ENCODE results near the gene PANK4. TPM values are rescaled to one million over a fixed set of nuclear protein-coding genes. Genes with fewer than 3 reads are reported as not detected.
A peak's percentile ranks its signal among the peaks of the same experiment; 100 is the strongest.
"Not testable (repeated sequence)": the region's sequence is repeated elsewhere in the genome, so short reads cannot be mapped to it uniquely, and the experiment has no call there.

The PANK4 gene
- total RNA-seq, 1 experiment from 2014 or later = 48.8 TPM

GRCh38 chr1:2554621-2555387, 28.4 kb upstream of the PANK4 start:
- Histone ChIP-seq H3K27me3 (peaks cover 61% of the 10 kb centered on the region), H3K4me3 (no peak overlapping the region), H3K9me3 (replicated peaks) (no peaks in the 10 kb centered on the region), H3K27ac (no peak overlapping the region), H3K36me3 (no peaks in the 10 kb centered on the region), H3K4me1 (no peaks in the 10 kb centered on the region)
- DNase-seq = no peak

DNA sequence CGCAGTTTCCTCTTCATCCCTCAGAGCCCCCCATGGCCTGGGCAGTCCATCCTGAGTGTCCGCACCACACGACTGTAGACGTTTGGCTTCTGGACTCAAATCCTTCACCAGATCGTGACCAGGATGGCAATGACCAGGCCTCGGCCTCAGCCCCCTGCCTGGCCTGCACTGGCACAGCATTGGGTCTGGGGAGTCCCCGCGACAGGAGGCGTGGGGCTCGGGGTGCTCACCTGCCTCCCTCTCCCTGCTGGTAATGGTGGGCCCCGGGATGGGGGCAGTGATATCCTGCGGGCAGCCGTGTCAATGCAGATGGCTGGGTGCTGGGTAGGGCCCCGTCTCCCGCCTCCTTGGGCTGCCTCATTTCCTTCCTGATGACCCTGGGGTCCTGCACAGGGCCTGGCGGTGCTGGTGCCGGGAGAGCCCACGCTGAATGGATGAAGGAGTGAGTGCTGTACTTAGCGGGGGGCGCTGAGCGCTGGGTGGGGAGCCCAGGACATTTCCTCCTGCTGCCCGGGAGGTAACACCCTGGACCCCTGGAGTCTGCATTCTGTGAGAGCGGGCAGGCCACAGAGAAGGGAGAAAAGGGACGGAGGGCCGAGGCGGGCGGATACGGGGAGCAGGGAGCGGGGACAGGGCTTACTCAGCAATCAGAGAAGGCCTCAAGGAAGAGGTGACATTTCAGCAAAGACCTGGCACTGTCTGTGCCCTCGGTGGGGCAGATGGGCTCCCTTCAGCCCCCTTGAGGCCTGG, 27.6 kb upstream of the PANK4 start:
- no peaks in the 10 kb centered on the region for H3K4me1 ChIP-seq

GRCh38 chr1:2553076-2553475, 26.7 kb upstream of the PANK4 start:
- not testable (repeated sequence) for H3K36me3 ChIP-seq; H3K27ac ChIP-seq; H3K4me3 ChIP-seq; H3K4me1 ChIP-seq; DNase-seq; H3K9me3 ChIP-seq (replicated peaks)
- peaks cover 55% of the 10 kb centered on the region for H3K27me3 ChIP-seq

More for the DNA sequence above, 27.6 kb upstream of the PANK4 start:
- no peak for DNase-seq
- Histone ChIP-seq H3K9me3 (replicated peaks) (no peaks in the 10 kb centered on the region), H3K27me3 (peaks cover 61% of the 10 kb centered on the region), H3K4me3 (no peak overlapping the region), H3K36me3 (no peaks in the 10 kb centered on the region), H3K27ac (no peak overlapping the region)

- Histone ChIP-seq H3K27ac (no peak overlapping the region), H3K9me3 (replicated peaks) (no peaks in the 10 kb centered on the region), H3K4me3 (no peak overlapping the region), H3K27me3 (peaks cover 48% of the 10 kb centered on the region), H3K36me3 (no peaks in the 10 kb centered on the region), H3K4me1 (no peaks in the 10 kb centered on the region)
- DNase-seq = no peak
Measured at GRCh38 chr1:2552189-2552588, 25.8 kb upstream of the PANK4 start.

- H3K4me3 ChIP-seq = not testable (repeated sequence)
Measured at GRCh38 chr1:2551544-2551943, 25.1 kb upstream of the PANK4 start.

DNA sequence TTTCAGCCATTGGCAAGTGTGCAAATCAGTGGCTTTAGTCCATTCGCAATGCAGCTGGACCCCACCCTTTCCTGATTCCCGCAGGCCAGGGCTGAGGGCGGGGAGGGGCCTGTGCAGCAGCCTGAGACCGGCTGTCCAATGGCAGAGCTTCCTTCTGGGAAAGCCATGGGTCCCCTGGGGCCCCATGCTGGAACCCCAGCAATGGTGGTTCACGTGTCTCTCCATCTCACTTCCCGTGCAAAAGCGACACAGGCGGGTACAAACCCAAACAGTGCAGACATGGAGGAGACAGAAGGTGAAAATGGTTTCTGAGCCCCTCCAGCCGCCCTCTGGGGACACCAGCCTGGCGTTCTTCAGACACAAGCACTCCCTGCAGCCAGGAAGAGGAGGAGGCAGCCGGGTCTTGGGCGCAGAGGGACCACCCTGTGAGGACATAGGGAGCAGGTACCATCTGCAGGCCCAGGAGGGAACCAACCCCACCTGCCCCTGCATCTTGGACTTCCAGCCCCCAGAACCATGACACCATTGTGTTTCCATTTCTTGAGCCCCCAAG, 24.0 kb upstream of the PANK4 start:
- H3K27me3 ChIP-seq = peaks cover 32% of the 10 kb centered on the region
- not testable (repeated sequence) for H3K4me3 ChIP-seq; H3K27ac ChIP-seq; H3K36me3 ChIP-seq; DNase-seq; H3K4me1 ChIP-seq; H3K9me3 ChIP-seq (replicated peaks)

More at GRCh38 chr1:2551544-2551943, 25.1 kb upstream of the PANK4 start:
- H3K9me3 ChIP-seq (replicated peaks); DNase-seq; H3K36me3 ChIP-seq; H3K4me1 ChIP-seq; H3K27ac ChIP-seq: not testable (repeated sequence)
- peaks cover 44% of the 10 kb centered on the region for H3K27me3 ChIP-seq

DNA sequence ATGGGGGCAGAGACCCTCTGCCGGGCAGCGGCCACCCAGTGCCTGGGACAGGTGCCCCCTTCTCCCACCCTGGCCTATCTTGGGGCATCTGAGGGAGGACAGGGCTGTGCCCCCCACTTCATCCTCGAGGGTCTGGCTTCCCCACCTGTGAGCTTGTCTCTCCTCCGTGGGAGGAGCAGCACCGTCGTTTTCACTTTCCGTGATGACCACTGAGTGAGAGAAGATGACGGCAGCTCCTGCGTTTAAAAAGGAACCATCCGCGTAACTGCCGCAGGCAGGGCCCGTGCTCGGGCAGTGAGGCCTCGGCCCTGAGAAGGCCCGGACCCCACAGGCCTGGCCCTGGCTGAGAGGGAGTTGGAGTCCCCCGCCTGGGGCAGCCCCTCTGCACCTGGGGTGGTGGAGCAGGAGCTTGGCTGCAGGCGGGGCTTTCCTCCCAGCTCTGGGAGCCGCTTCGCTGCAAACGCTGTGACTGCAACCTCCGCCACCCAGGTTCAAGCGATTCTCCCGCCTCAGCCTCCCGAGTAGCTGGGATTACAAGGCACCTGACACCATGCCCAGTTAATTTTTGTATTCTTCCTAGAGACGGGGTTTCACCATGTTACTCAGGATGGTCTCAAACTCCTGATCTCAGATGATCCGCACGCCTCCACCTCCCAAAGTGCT, 23.1 kb upstream of the PANK4 start:
- H3K4me3 ChIP-seq; DNase-seq; H3K27ac ChIP-seq; H3K36me3 ChIP-seq; H3K9me3 ChIP-seq (replicated peaks): not testable (repeated sequence)
- Histone ChIP-seq H3K4me1 (peaks cover 10% of the 10 kb centered on the region), H3K27me3 (peaks cover 24% of the 10 kb centered on the region)

GRCh38 chr1:2548068-2548589, 21.7 kb upstream of the PANK4 start:
- Histone ChIP-seq H3K27ac (no peak overlapping the region), H3K9me3 (replicated peaks) (no peaks in the 10 kb centered on the region), H3K36me3 (no peaks in the 10 kb centered on the region), H3K4me3 (no peak overlapping the region), H3K4me1 (peaks cover 24% of the 10 kb centered on the region), H3K27me3 (peaks cover 18% of the 10 kb centered on the region)
- DNase-seq = peak; percentile 70 to 82

DNA sequence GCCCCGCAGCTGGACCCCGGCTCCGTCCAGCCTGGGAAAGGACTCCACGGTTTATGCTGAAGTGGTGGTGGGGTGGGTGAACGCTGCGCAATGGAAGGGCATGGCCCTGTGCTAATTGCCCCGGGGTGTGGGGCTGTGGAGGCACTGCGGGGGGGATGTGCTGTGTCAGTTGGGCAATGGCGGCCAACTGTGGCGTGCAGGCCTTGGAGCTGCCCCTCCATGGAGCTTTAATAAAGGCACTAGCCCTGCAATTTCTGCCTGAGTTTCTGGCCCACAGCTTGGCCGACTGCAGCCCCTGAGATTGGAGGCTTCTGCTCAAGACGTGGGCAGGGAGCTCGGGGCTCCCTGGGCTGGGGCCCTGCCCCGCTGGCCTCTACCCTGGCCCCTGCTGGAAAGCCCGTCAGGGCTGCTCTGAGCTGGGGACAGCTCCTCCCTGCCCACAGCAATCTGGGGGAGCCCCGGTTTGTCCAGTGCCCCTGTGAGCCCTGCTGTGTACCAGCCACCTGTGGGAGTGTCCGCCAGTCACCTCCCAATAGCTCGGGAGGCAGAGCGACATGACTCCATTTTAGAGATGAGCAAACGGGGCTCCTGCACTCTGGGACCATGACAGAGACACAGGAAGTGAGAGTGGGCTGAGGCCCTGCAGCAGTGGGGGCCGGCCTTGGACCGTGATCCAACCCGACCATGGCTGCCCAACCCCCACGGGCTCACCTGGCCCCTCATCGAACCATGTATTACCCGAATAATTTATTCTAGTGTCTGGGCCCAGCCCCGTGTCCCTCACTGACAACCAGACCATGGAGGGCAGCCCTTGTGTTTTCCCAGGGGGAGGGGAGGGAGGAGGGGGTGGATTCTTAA, 21.0 kb upstream of the PANK4 start:
- Histone ChIP-seq H3K4me1 (peaks cover 27% of the 10 kb centered on the region), H3K36me3 (no peaks in the 10 kb centered on the region), H3K27me3 (peaks cover 18% of the 10 kb centered on the region), H3K27ac (no peak overlapping the region), H3K9me3 (replicated peaks) (no peaks in the 10 kb centered on the region), H3K4me3 (no peak overlapping the region)
- DNase-seq = no peak

DNA sequence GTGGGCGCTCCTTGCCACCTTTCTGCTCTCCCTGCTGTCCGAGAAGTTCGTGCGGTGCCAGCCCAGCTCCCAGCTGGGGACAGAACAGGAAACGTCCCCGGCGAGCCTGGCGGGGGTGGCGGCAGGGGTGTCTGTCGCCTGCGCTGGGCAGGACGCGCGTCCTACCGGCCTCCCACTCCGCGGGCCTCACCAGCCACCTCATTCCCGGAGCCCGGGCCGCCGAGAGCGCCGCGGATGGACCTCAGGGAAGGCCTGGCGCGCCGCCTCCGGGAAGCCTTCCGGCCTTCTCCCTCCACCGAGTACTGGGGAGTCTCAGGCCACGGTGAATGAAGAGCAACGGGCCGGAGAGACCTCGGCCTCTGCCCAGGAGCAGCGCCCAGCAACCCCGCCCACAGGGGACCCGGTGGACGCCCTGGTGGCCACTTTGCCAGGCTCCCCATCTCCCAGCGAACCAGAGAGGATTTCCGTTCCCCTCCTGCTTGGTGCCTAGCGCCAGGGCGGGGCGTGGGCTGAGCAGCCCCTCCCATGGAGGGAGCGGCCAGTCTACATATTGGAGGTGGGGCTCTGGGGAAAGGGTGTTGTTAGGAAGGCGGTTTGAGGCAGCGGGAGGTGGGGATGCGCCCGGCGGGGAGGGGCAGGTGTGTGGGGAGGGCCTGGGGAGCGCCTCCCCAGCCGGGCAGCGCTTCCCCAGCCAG, 20.3 kb upstream of the PANK4 start:
- peaks cover 20% of the 10 kb centered on the region for H3K27me3 ChIP-seq
- no peaks in the 10 kb centered on the region for H3K36me3 ChIP-seq
- DNase-seq = peak in 1 of 2 experiments; percentile 52
- no peak overlapping the region for H3K4me3 ChIP-seq
- H3K4me1 ChIP-seq = peaks cover 27% of the 10 kb centered on the region
- H3K9me3 ChIP-seq (replicated peaks) = no peaks in the 10 kb centered on the region
- H3K27ac ChIP-seq = no peak overlapping the region

- H3K4me1 ChIP-seq = peaks cover 30% of the 10 kb centered on the region
- no peak overlapping the region for H3K4me3 ChIP-seq
- no peaks in the 10 kb centered on the region for H3K9me3 ChIP-seq (replicated peaks)
- peak; percentile 67 to 70 for DNase-seq
- peaks cover 19% of the 10 kb centered on the region; the same call in 1 of the 2 replicates for H3K27me3 ChIP-seq
- H3K36me3 ChIP-seq = no peaks in the 10 kb centered on the region
- no peak overlapping the region for H3K27ac ChIP-seq
Measured at GRCh38 chr1:2545754-2546514, 19.5 kb upstream of the PANK4 start.

DNA sequence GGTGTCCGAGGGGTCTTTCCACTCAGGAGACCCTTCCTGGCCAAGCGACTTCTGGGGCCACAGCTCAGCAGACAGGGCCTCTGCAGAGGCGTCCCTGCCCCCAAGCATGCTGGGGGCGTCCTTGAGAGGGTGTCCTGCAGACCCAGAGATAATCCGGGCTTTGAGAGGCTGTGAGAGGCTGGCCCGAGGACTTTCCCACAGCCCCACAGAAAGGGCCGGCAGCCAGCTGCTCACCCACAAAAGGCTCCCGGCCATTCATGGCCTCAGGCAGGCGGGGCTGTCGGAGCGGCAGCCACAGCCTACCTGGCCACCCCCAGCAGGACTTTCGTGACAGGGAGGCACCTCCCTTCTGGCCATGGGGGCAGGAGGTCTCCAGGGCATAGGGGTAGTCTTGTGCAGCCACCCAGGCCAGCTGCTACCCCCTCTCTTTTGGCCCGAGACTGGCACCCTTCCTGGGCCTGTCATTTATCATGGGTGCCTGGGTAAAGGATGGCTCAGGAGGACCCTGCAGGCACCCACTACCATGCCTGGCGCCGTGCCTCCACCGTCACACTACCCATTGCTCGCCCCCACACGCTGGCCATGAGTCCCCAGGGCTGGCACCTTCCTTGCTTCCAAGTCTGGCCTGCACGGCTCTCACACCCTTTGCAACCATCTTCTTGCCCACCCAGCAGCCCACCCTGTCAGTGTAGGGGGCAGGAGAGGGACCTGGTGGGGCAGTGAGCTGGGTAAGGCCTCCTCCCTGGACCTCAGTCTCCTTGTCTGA, 18.7 kb upstream of the PANK4 start:
- Histone ChIP-seq H3K4me1 (peaks cover 30% of the 10 kb centered on the region), H3K4me3 (no peak overlapping the region), H3K27me3 (peaks cover 23% of the 10 kb centered on the region; the same call in 1 of the 2 replicates), H3K36me3 (no peaks in the 10 kb centered on the region), H3K9me3 (replicated peaks) (no peaks in the 10 kb centered on the region), H3K27ac (peak overlapping the region; percentile 30)
- DNase-seq = peak; percentile 67 to 82

All from SJCRH30 (cell line).